Neural cell (in vitro differentiated cells): ENCODE data around the gene KLHDC4.

Experiments
- EZH2 ChIP-seq: fragments of 200-600, 300-800 bp; shearing (Covaris generic), sonication (generic); IDR thresholded peaks from 2 replicates; pipeline ENCODE4 v1.6.1; 2014; ENCODE audit warnings: antibody characterized with exemption, low read length, borderline replicate concordance, mild to moderate bottlenecking; ENCODE audit not compliant: insufficient read depth, poor library complexity, severe bottlenecking
- TF ChIP-seq, protein P1 (sequence below): fragments of 450-650 bp; IDR thresholded peaks from 2 replicates; pipeline ENCODE4 v1.5.1; 2014; ENCODE audit warnings: antibody characterized with exemption, mild to moderate bottlenecking, moderate library complexity; ENCODE audit not compliant: poor library complexity, severe bottlenecking

DNA sequence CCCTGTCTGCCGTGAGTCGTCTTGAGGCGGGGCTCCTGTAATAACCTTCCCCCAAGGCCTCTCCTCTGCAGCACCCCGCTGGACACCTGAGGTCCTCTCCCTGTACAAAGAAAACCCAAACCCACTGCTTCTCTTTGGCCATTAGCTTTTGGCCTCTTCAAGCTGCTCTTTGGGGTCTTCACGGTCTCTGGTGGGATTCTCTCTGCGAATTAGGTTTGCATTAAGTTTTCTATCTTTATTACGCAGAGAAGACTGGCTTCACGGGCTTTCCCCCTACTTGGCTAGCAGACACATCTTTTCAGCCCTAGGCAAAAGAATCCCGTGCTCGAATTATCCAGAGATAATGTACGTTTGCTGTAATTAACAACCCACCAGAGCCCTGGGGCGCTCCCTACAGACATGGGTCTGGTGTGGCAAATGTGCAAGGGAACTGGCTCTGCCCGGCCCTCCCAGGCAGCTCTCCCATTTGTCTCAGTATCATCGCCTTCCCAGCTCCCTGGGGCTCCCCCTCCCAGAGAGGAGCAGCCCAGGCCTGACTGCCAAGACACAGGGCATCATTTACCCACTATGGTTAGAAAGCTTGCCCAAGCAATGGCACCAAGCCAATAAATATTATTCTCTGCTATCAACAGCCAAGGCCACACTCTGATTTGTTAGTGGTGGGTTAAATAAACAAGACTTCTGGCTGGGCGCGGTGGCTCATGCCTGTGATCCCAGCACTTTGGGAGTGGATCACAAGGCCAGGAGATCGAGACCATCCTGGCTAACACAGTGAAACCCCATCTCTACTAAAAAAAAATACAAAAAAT lies 24.7 kb upstream of the KLHDC4 start:
- TF ChIP-seq, protein P1, sequence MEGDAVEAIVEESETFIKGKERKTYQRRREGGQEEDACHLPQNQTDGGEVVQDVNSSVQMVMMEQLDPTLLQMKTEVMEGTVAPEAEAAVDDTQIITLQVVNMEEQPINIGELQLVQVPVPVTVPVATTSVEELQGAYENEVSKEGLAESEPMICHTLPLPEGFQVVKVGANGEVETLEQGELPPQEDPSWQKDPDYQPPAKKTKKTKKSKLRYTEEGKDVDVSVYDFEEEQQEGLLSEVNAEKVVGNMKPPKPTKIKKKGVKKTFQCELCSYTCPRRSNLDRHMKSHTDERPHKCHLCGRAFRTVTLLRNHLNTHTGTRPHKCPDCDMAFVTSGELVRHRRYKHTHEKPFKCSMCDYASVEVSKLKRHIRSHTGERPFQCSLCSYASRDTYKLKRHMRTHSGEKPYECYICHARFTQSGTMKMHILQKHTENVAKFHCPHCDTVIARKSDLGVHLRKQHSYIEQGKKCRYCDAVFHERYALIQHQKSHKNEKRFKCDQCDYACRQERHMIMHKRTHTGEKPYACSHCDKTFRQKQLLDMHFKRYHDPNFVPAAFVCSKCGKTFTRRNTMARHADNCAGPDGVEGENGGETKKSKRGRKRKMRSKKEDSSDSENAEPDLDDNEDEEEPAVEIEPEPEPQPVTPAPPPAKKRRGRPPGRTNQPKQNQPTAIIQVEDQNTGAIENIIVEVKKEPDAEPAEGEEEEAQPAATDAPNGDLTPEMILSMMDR: no peak
- TF ChIP-seq EZH2: no peak
